C4-2B (cell line): ENCODE data around the gene ANKRD49.

Experiments
- CTCF ChIP-seq: fragments of 450-650 bp; conservative IDR thresholded peaks from 2 replicates; pipeline ENCODE4 v1.5.1; 2017; ENCODE audit warnings: mild to moderate bottlenecking
- ZFX ChIP-seq: fragments of 450-650 bp; IDR thresholded peaks from 2 replicates; pipeline ENCODE4 v1.6.1; 2017

GRCh38 chr11:94536386-94536785, 42.6 kb downstream of the ANKRD49 start:
- TF ChIP-seq CTCF (no peak), ZFX (no peak)
